K562 (cell line): ENCODE measurements around the gene MYCBPAP. TPM values are rescaled to one million over a fixed set of nuclear protein-coding genes. Genes with fewer than 3 reads are reported as not detected.

Experiments
- ATAC-seq: fragments of 200-7000 bp; cut with Tn5 transposase; 3 replicates; pipeline ENCODE4 v1.9.1; 2020; ENCODE audit warnings: moderate library complexity
- BruUV-seq: library from RNA; stranded (reverse); fragments of 400-500 nt; replicated peaks from 2 replicates; lab custom pipeline; 2021; lab: Mats Ljungman, UMichigan
- CTCF ChIA-PET: fragments of 300-600 bp; formaldehyde crosslinking; extraction: SDS; loops from one replicate; lab custom pipeline; 2021; ENCODE audit warnings: low intra/inter-chr PET ratio; lab: Yijun Ruan, JAX
- POLR2A ChIA-PET: fragments of 300-600, 350-650 bp; sonication (Branson Sonifier 250); formaldehyde crosslinking; extraction: SDS; loops from one replicate; lab custom pipeline; 2021; ENCODE audit warnings: antibody characterized with exemption, inconsistent platforms; lab: Yijun Ruan, JAX
- DNase-seq, 4 experiments: peaks; one replicate each; pipeline versions ENCODE4 v3.0.0 to v3.0.0-alpha.2; 2011 to 2018; ENCODE audit warnings: low spot score in 3 of 4, mixed read lengths in 3 of 4; ENCODE audit errors: extremely low read depth in 1 of 4
- FAIRE-seq: peaks from 2 replicates; lab custom pipeline; 2011; peaks lifted over from hg19 to GRCh38; lab: Jason Lieb, UNC
- H2AFZ ChIP-seq: 2 replicates; pipeline ENCODE4 v1.6.0; 2011; ENCODE audit warnings: low read depth, low read length, control low read depth, inconsistent platforms
- H3K27ac ChIP-seq: fragments of 200-600 bp; 3 replicates; pipeline ENCODE4 v1.8.0; 2011; ENCODE audit warnings: low read depth, mild to moderate bottlenecking, control low read depth, inconsistent platforms, low read length, moderate library complexity, mixed read lengths; ENCODE audit errors: extremely low read depth
- H3K27me3 ChIP-seq, 2 experiments: fragments of 300-600 bp in 1 of 2; 2 replicates in 1 of 2; 3 replicates in 1 of 2; pipeline versions ENCODE4 v1.6.0 to v1.8.0; 2011; ENCODE audit warnings: inconsistent platforms in 2 of 2, low read length in 2 of 2, mild to moderate bottlenecking in 1 of 2, mixed read lengths in 1 of 2, moderate library complexity in 1 of 2; ENCODE audit not compliant: control insufficient read depth in 2 of 2, insufficient read depth in 2 of 2
- H3K36me3 ChIP-seq: fragments of 300-600 bp; 3 replicates; pipeline ENCODE4 v1.8.0; 2011; ENCODE audit warnings: mild to moderate bottlenecking, low read length, inconsistent platforms; ENCODE audit not compliant: control insufficient read depth, insufficient read depth
- H3K4me1 ChIP-seq, 2 experiments: fragments of 200-600 bp in 1 of 2; replicated peaks in 1 of 2; 2 replicates in 1 of 2; 3 replicates in 1 of 2; pipeline versions ENCODE4 v1.5.1 to v1.8.0; 2011; ENCODE audit warnings: inconsistent platforms in 2 of 2, low read length in 2 of 2, mild to moderate bottlenecking in 1 of 2, mixed read lengths in 1 of 2, moderate library complexity in 1 of 2; ENCODE audit not compliant: control insufficient read depth in 2 of 2, insufficient read depth in 2 of 2
- H3K4me2 ChIP-seq: 2 replicates; pipeline ENCODE4 v1.6.1; 2011; ENCODE audit warnings: low read length, control low read depth, inconsistent platforms, mixed read lengths; ENCODE audit not compliant: insufficient read depth
- H3K4me3 ChIP-seq: fragments of 200-600 bp; sonication (generic), shearing (Covaris generic); 2 replicates; pipeline ENCODE4 v1.5.1; 2016; ENCODE audit warnings: control low read depth, inconsistent platforms
- H3K79me2 ChIP-seq: fragments of 200-600 bp; 3 replicates; pipeline ENCODE4 v1.8.0; 2011; ENCODE audit warnings: low read length, inconsistent platforms; ENCODE audit not compliant: control insufficient read depth, insufficient read depth
- H3K9ac ChIP-seq, 2 experiments: 2 replicates each; pipeline versions ENCODE4 v1.6.0 to v1.6.1; 2011; ENCODE audit warnings: low read depth in 2 of 2, low read length in 2 of 2, control low read depth in 1 of 2, inconsistent platforms in 1 of 2, mild to moderate bottlenecking in 1 of 2, mixed read lengths in 1 of 2; ENCODE audit not compliant: insufficient read depth in 1 of 2
- H3K9me1 ChIP-seq: one replicate; pipeline ENCODE4 v1.6.0; 2011; ENCODE audit warnings: inconsistent platforms, mild to moderate bottlenecking, low read length, moderate library complexity; ENCODE audit not compliant: control insufficient read depth, insufficient read depth
- H3K9me3 ChIP-seq: replicated peaks from 2 replicates; pipeline ENCODE4 v1.5.1; 2011; ENCODE audit warnings: low read depth, low read length, inconsistent platforms; ENCODE audit not compliant: control insufficient read depth, insufficient read depth
- H4K20me1 ChIP-seq: replicated peaks from 2 replicates; pipeline ENCODE4 v1.6.1; 2011; ENCODE audit warnings: low read length, inconsistent platforms, mixed read lengths; ENCODE audit not compliant: control insufficient read depth, insufficient read depth
- BMI1 ChIP-seq: fragments of 150-350 bp; IDR thresholded peaks from 2 replicates; pipeline ENCODE4 v1.6.1; 2014; ENCODE audit warnings: low read length
- CBX5 ChIP-seq: IDR thresholded peaks from 2 replicates; pipeline ENCODE4 v1.6.1; 2014; ENCODE audit warnings: low read depth, borderline replicate concordance
- CREB5 ChIP-seq: fragments of 250-450 bp; sonication (Bioruptor Pico); IDR thresholded peaks from 2 replicates; pipeline ENCODE4 v1.5.0; 2020; ENCODE audit warnings: mild to moderate bottlenecking
- EZH2 ChIP-seq: IDR thresholded peaks from 2 replicates; pipeline ENCODE4 v1.6.1; 2012; ENCODE audit warnings: low read depth, mild to moderate bottlenecking, inconsistent platforms, low read length, borderline replicate concordance
- FOSL1 ChIP-seq: fragments of 200-800 bp; sonication (Bioruptor generic); conservative IDR thresholded peaks from 2 replicates; pipeline ENCODE4 v1.6.1; 2016; ENCODE audit warnings: missing genetic modification characterization, missing compliant biosample characterization
- FOXA3 ChIP-seq, 2 experiments: fragments of 450-650 bp in 1 of 2; sonication (generic) in 1 of 2; formaldehyde crosslinking; IDR thresholded peaks in 1 of 2; conservative IDR thresholded peaks in 1 of 2; 2 replicates each; pipeline versions ENCODE4 v1.4.0 to v1.8.0; 2020 to 2022; ENCODE audit warnings: mild to moderate bottlenecking in 2 of 2, missing genetic modification reagents in 1 of 2
- NCOA4 ChIP-seq: fragments of 450-650 bp; IDR thresholded peaks from 2 replicates; pipeline ENCODE4 v1.6.1; 2018; ENCODE audit warnings: mild to moderate bottlenecking; ENCODE audit not compliant: partially characterized antibody
- NFIC ChIP-seq: fragments of 450-650 bp; IDR thresholded peaks from 2 replicates; pipeline ENCODE4 v1.6.1; 2017; ENCODE audit warnings: mild to moderate bottlenecking, inconsistent platforms
- NUFIP1 ChIP-seq: fragments of 450-650 bp; IDR thresholded peaks from 2 replicates; pipeline ENCODE4 v1.6.1; 2018; ENCODE audit not compliant: partially characterized antibody
- POLR2G ChIP-seq: fragments of 200-400 bp; formaldehyde crosslinking; IDR thresholded peaks from 2 replicates; pipeline ENCODE4 v1.6.1; 2017; ENCODE audit warnings: low read depth, mild to moderate bottlenecking, antibody characterized with exemption, low read length, moderate library complexity
- SNRNP70 ChIP-seq: fragments of 200-400 bp; formaldehyde crosslinking; optimal IDR thresholded peaks from 2 replicates; pipeline ENCODE3; 2017; ENCODE audit warnings: low read depth, low read length
- TEAD2 ChIP-seq: fragments of 450-650 bp; IDR thresholded peaks from 2 replicates; pipeline ENCODE4 v1.6.1; 2016; ENCODE audit warnings: missing genetic modification characterization, control low read depth, missing compliant biosample characterization
- THAP7 ChIP-seq: fragments of 250-450 bp; sonication (Bioruptor Pico); IDR thresholded peaks from 2 replicates; pipeline ENCODE4 v1.5.0; 2021
- ZNF282 ChIP-seq: sonication (generic); formaldehyde crosslinking; IDR thresholded peaks from 2 replicates; pipeline ENCODE4 v1.8.1; 2023; ENCODE audit warnings: missing genetic modification reagents
- WGBS: fragments of 100-300 bp; shearing (Covaris generic); methylation state at CpG from one replicate; pipeline ENCODE4 v1.1.6; 2016; ENCODE audit warnings: low coverage, mixed read lengths; ENCODE audit not compliant: insufficient coverage; ENCODE audit errors: missing lambda C conversion rate; 5-methylcytosine and 5-hydroxymethylcytosine counted together
- in situ Hi-C: fragments of 300-500 bp; cut with MboI; formaldehyde crosslinking; loops from 4 replicates; pipeline ENCODE4 v1.15.0; 2018; ENCODE audit warnings: inconsistent platforms, mixed read lengths
- intact Hi-C: fragments of 100-400 bp; cut with micrococcal nuclease; formaldehyde crosslinking; loops from 2 replicates; pipeline ENCODE4 v1.14.2; 2022
- polyA plus RNA-seq, 8 experiments: library from polyadenylated mRNA; depleted of rRNA in 4 of 8; stranded (reverse) in 5 of 8; unstranded in 3 of 8; fragments of >200 nt; fragmentation: Nextera tagmentation in 2 of 8; fragmentation: Illumina TruSeq in 1 of 8; extraction: Ambion mirVana in 2 of 8; extraction: Trizol in 1 of 8; gene quantifications; 2 replicates each; pipeline versions ENCODE4 v1.2.1 to v1.2.3, GENCODE V29; 2011 to 2014; ENCODE audit warnings: inconsistent platforms in 1 of 8, missing spikeins in 1 of 8
- total RNA-seq, 7 experiments: library from RNA; depleted of rRNA in 6 of 7; stranded (reverse); fragments of >200 nt in 6 of 7; fragmentation: Illumina TruSeq in 2 of 7; extraction: Trizol in 2 of 7; gene quantifications; 2 replicates each; pipeline versions ENCODE4 v1.2.1 to v1.2.3, GENCODE V29; 2011 to 2021; ENCODE audit warnings: low replicate concordance in 1 of 7

MYCBPAP gene
- total and polyA plus RNA-seq, 9 of the 15 experiments (the other 6 are each of a cell fraction or from before 2014, with no cell fraction given): not detected

GRCh38 chr17:50487213-50488096, 20.8 kb upstream of the MYCBPAP start:
- H3K36me3 ChIP-seq: peaks cover 27% of the 10 kb centered on the region; the same call in 1 of the 3 replicates
- WGBS: 43% methylated on average over 16 of the region's 17 CpGs

GRCh38 chr17:50488880-50489279, 19.4 kb upstream of the MYCBPAP start:
- DNase-seq: no peak
- no peaks in the 10 kb centered on the region for H3K79me2 ChIP-seq
- H3K4me1 ChIP-seq: no peaks in the 10 kb centered on the region; a peak in 2 of 5 replicates
- FAIRE-seq: no peak
- ATAC-seq: no peak
- TF ChIP-seq EZH2 (no peak), CBX5 (no peak), FOSL1 (tag) (no peak), NFIC (no peak), ZNF282 (CRISPR knock-in tag) (no peak), SNRNP70 (no peak), NUFIP1 (no peak), THAP7 (no peak), NCOA4 (no peak), BMI1 (no peak), FOXA3 (CRISPR knock-in tag; conservative IDR thresholded peaks at IDR 0.05 in 1 of 2, IDR thresholded peaks at IDR 0.05 in 1 of 2) (no peak), CREB5 (no peak)
- no peak overlapping the region for H2AFZ ChIP-seq
- no peak overlapping the region for H3K9ac ChIP-seq
- intact Hi-C loops: no loop called here
- no TSS peak for BruUV-seq
- no peaks in the 10 kb centered on the region for H3K27me3 ChIP-seq
- ChIA-PET CTCF (no interaction called here), POLR2A (interaction anchor here (0.7 kb wide), 1 partner anchor 19 kb away, joined by 3 read pairs; no protein-coding TSS in a partner anchor)
- H3K4me3 ChIP-seq: no peak overlapping the region
- H3K36me3 ChIP-seq: peaks cover 16% of the 10 kb centered on the region; the same call in 1 of the 3 replicates
- H3K27ac ChIP-seq: no peak overlapping the region
- no peaks in the 10 kb centered on the region for H3K9me3 ChIP-seq
- no peaks in the 10 kb centered on the region for H3K9me1 ChIP-seq
- WGBS: 39% methylated on average over 2 of the region's 2 CpGs
- in situ Hi-C loops: loop anchor here (5.0 kb wide), 2 partner anchors 133 to 188 kb away; no protein-coding TSS in a partner anchor
- no peak overlapping the region for H3K4me2 ChIP-seq
- no peaks in the 10 kb centered on the region for H4K20me1 ChIP-seq

More at GRCh38 chr17:50487213-50488096, 20.8 kb upstream of the MYCBPAP start:
- FAIRE-seq (no peak), DNase-seq (no peak)
- CTCF ChIA-PET: no interaction called here
- intact Hi-C loops: no loop called here
- Histone ChIP-seq H4K20me1 (no peaks in the 10 kb centered on the region), H3K4me1 (no peaks in the 10 kb centered on the region), H3K79me2 (no peaks in the 10 kb centered on the region), H3K9me3 (no peaks in the 10 kb centered on the region), H3K27me3 (no peaks in the 10 kb centered on the region)
- TF ChIP-seq POLR2G (peak; percentile 35; the same call in 1 of the 2 replicates), TEAD2 (tag) (no peak)
- TF ChIP-seq, all 486 proteins: peak for 1
- in situ Hi-C loops: loop anchor here (5.0 kb wide), 2 partner anchors 135 to 190 kb away; no protein-coding TSS in a partner anchor
- Histone ChIP-seq H3K4me3 (no peak overlapping the region), H3K4me2 (no peak overlapping the region), H3K9ac (peak overlapping the region in 1 of 2 experiments; percentile 3; a peak in 1 of 4 replicates), H3K9me1 (no peaks in the 10 kb centered on the region), H2AFZ (no peak overlapping the region), H3K27ac (no peak overlapping the region)
- ATAC-seq: no peak
- no TSS peak for BruUV-seq
- POLR2A ChIA-PET: interaction anchor here (0.7 to 1.1 kb wide), 3 partner anchors 8 to 27 kb away, joined by 3 to 4 read pairs (median 4); no protein-coding TSS in a partner anchor
